ENCODE results near the gene HCN3.
A peak's percentile ranks its signal among the peaks of the same experiment; 100 is the strongest.
"Not testable (repeated sequence)": the region's sequence is repeated elsewhere in the genome, so short reads cannot be mapped to it uniquely, and the experiment has no call there.

HCN3 gene

GRCh38 chr1:155277070-155277901 is at the start of gene HCN3:
Gene HCN3 (plus strand): TSS chr1:155277463. CDS start chr1:155277591, 128 bp downstream.
- DNase-seq: peak; percentile 93

GRCh38 chr1:155228096-155228427 is 49.2 kb upstream of the HCN3 start:
- no peak for DNase-seq

GRCh38 chr1:155231302-155231701 is 46.0 kb upstream of the HCN3 start:
- DNase-seq: not testable (repeated sequence)

- DNase-seq: not testable (repeated sequence)
Observed at GRCh38 chr1:155232001-155232978, 45.0 kb upstream of the HCN3 start.

GRCh38 chr1:155233502-155233901 is 43.8 kb upstream of the HCN3 start:
- DNase-seq: not testable (repeated sequence)

- DNase-seq: not testable (repeated sequence)
Observed at GRCh38 chr1:155235375-155235774, 41.9 kb upstream of the HCN3 start.

GRCh38 chr1:155236451-155236850 is 40.8 kb upstream of the HCN3 start:
- DNase-seq: no peak

GRCh38 chr1:155241069-155241679 is 36.1 kb upstream of the HCN3 start:
- DNase-seq: peak; percentile 76

- DNase-seq: no peak
Observed at GRCh38 chr1:155241841-155242264, 35.4 kb upstream of the HCN3 start.

- DNase-seq: no peak
Observed at GRCh38 chr1:155242805-155243358, 34.4 kb upstream of the HCN3 start.

GRCh38 chr1:155244368-155245162 is 32.7 kb upstream of the HCN3 start:
- peak; percentile 98 for DNase-seq

- no peak for DNase-seq
Observed at GRCh38 chr1:155245163-155245524, 32.1 kb upstream of the HCN3 start.

- DNase-seq: not testable (repeated sequence)
Observed at GRCh38 chr1:155246796-155247195, 30.5 kb upstream of the HCN3 start.

GRCh38 chr1:155247667-155248553 is 29.4 kb upstream of the HCN3 start:
- no peak for DNase-seq

- no peak for DNase-seq
Observed at GRCh38 chr1:155250246-155250632, 27.0 kb upstream of the HCN3 start.

- peak; percentile 90 for DNase-seq
Observed at GRCh38 chr1:155250633-155251449, 26.4 kb upstream of the HCN3 start.

GRCh38 chr1:155251566-155251965 is 25.7 kb upstream of the HCN3 start:
- DNase-seq: no peak

- DNase-seq: no peak
Observed at GRCh38 chr1:155253208-155253607, 24.1 kb upstream of the HCN3 start.

GRCh38 chr1:155253797-155254196 is 23.5 kb upstream of the HCN3 start:
- DNase-seq: no peak

- no peak for DNase-seq
Observed at GRCh38 chr1:155254228-155254713, 23.0 kb upstream of the HCN3 start.

Measured in amniotic stem cell (primary cell).